ENCODE data around the gene CASP2. TPM values are rescaled to one million over a fixed set of nuclear protein-coding genes. Genes with fewer than 3 reads are reported as not detected.

CASP2 gene
- total and polyA plus RNA-seq, 10 of the 15 experiments (the other 5 are each of a cell fraction or from before 2014, with no cell fraction given): 12.1 to 60.4 (median 26.2) TPM

GRCh38 chr7:143284591-143285469, 3.3 kb upstream of the CASP2 start, which contains the start of gene TMEM139:
TMEM139 (plus strand) TSS chr7:143284958; CDS start chr7:143285958, 1,000 bp downstream.
- WGBS (ENCODE audit: insufficient coverage, insufficient replicate concordance, low lambda C conversion rate, missing lambda C conversion rate): 84% methylated on average over 17 of the region's 19 CpGs
- Histone ChIP-seq H4K20me1 (ENCODE audit: control insufficient read depth, insufficient read depth) (no peaks in the 10 kb centered on the region), H3K36me3 (ENCODE audit: control insufficient read depth in 2 of 2, insufficient read depth in 2 of 2, low read length in 1 of 2) (no peaks in the 10 kb centered on the region), H3K4me2 (ENCODE audit: control insufficient read depth, insufficient read depth) (peak within 1 kb of the TSS; percentile 57; the same call in 1 of the 2 replicates), H3K9ac (ENCODE audit: control insufficient read depth, insufficient read depth, low read length) (no peak within 1 kb of the TSS), H3K79me2 (ENCODE audit: control insufficient read depth, insufficient read depth, low read length) (peaks cover 16% of the 10 kb centered on the region), H3K9me3 (replicated peaks; ENCODE audit: control insufficient read depth, insufficient read depth, low read length) (no peaks in the 10 kb centered on the region; the same call in 2 of the 3 replicates), H3K4me3 (no peak within 1 kb of the TSS), H3K27ac (ENCODE audit: control insufficient read depth, insufficient read depth) (no peak within 1 kb of the TSS), H3K27me3 (replicated peaks in 1 of 2; ENCODE audit: control insufficient read depth in 2 of 2, insufficient read depth in 2 of 2, low read length in 1 of 2) (no peaks in the 10 kb centered on the region), H2AFZ (ENCODE audit: control insufficient read depth, low read depth, low read length) (peak within 1 kb of the TSS; percentile 68), H3K4me1 (ENCODE audit: control insufficient read depth, insufficient read depth, low read length) (peaks cover 7% of the 10 kb centered on the region)
- POLR2A ChIA-PET: no interaction called here
- RAD21 ChIA-PET (ENCODE audit: unreplicated experiment): no interaction called here
- CTCF ChIA-PET: no interaction called here
- in situ Hi-C loops (cut with MboI) (no loop called here), intact Hi-C loops (cut with micrococcal nuclease; ENCODE audit: unreplicated experiment) (no loop called here)
- TF ChIP-seq EED (IDR thresholded peaks at IDR 0.05; ENCODE audit: low read depth) (no peak), KDM1A (IDR thresholded peaks at IDR 0.05; ENCODE audit: borderline replicate concordance) (no peak), NR2C1 (IDR thresholded peaks at IDR 0.05) (no peak), EGR1 (IDR thresholded peaks at IDR 0.05; ENCODE audit: borderline replicate concordance in 1 of 2, low read depth in 2 of 2, low read length in 2 of 2) (no peak), SREBF1 (IDR thresholded peaks at IDR 0.05; ENCODE audit: low read length) (no peak), STAT3 (IDR thresholded peaks at IDR 0.05; ENCODE audit: low read depth, low read length) (no peak), PBX3 (IDR thresholded peaks at IDR 0.05; ENCODE audit: insufficient replicate concordance, low read depth, low read length) (no peak), HDAC2 (IDR thresholded peaks at IDR 0.05) (no peak), EP300 (IDR thresholded peaks at IDR 0.05; ENCODE audit: borderline replicate concordance in 1 of 2, control insufficient read depth in 1 of 2, low read depth in 2 of 2, low read length in 2 of 2) (no peak), MLLT1 (IDR thresholded peaks at IDR 0.05) (no peak), POLR2A (IDR thresholded peaks at IDR 0.05; ENCODE audit: low read depth, low read length) (no peak), CEBPZ (IDR thresholded peaks at IDR 0.05; ENCODE audit: low read depth, low read length) (no peak), ASH2L (IDR thresholded peaks at IDR 0.05; ENCODE audit: borderline replicate concordance, low read depth) (no peak), JUNB (IDR thresholded peaks at IDR 0.05) (no peak), SMC3 (IDR thresholded peaks at IDR 0.05; ENCODE audit: borderline replicate concordance, low read length) (no peak)
- BruUV-seq (replicated peaks): no TSS peak
- DNase-seq (ENCODE audit: low read depth, low spot score): no peak
- no peak for ATAC-seq
- FAIRE-seq: no peak
- SMC1A ChIA-PET (ENCODE audit: uncharacterized antibody, unreplicated experiment): no interaction called here
